ENCODE measurements around the gene ZBED3.

Gene ZBED3

GRCh38 chr5:77076961-77077828 lies 9.9 kb downstream of the ZBED3 start:
- peak; percentile 78 for DNase-seq

- no peak for DNase-seq
Observed at GRCh38 chr5:77074745-77075144, 12.3 kb downstream of the ZBED3 start.

GRCh38 chr5:77073667-77074066 lies 13.4 kb downstream of the ZBED3 start:
- peak; percentile 31 for DNase-seq

GRCh38 chr5:77066823-77067442 lies 20.2 kb downstream of the ZBED3 start:
- no peak for DNase-seq

GRCh38 chr5:77066184-77066583 lies 20.9 kb downstream of the ZBED3 start:
- peak; percentile 20 for DNase-seq

- DNase-seq = peak; percentile 18
Observed at GRCh38 chr5:77065256-77065655, 21.8 kb downstream of the ZBED3 start.

- DNase-seq = no peak
Observed at GRCh38 chr5:77064040-77064439, 23.0 kb downstream of the ZBED3 start.

GRCh38 chr5:77046416-77047073 lies 40.5 kb downstream of the ZBED3 start:
- DNase-seq = no peak

GRCh38 chr5:77035950-77036349 lies 51.1 kb downstream of the ZBED3 start:
- no peak for DNase-seq

GRCh38 chr5:77033338-77033737 lies 53.7 kb downstream of the ZBED3 start:
- DNase-seq = no peak

GRCh38 chr5:77032635-77033034 lies 54.5 kb downstream of the ZBED3 start:
- DNase-seq = no peak

- no peak for DNase-seq
Observed at GRCh38 chr5:77031891-77032290, 55.2 kb downstream of the ZBED3 start.

GRCh38 chr5:77030097-77031071 lies 56.7 kb downstream of the ZBED3 start, which contains the start of gene AGGF1:
Gene AGGF1, plus strand, starts transcription at chr5:77030404. Its CDS starts 363 bp downstream, at chr5:77030767.
- peak; percentile 98 for DNase-seq

GRCh38 chr5:77029376-77029885 lies 57.7 kb downstream of the ZBED3 start:
- DNase-seq = no peak

- no peak for DNase-seq
Observed at GRCh38 chr5:77028631-77029375, 58.3 kb downstream of the ZBED3 start.

GRCh38 chr5:77024490-77024889 lies 62.6 kb downstream of the ZBED3 start:
- DNase-seq = no peak

- no peak for DNase-seq
Observed at GRCh38 chr5:77022511-77023417, 64.3 kb downstream of the ZBED3 start.

All from hematopoietic multipotent progenitor cell treated with erythropoietin and hydrocortisone succinate and interleukin-3 and kit ligand, for 6 days (in vitro differentiated cells).